Stomach (tissue), 4 donors: ENCODE results near the gene TAS2R3.
"Not testable (repeated sequence)": the region's sequence is repeated elsewhere in the genome, so short reads cannot be mapped to it uniquely, and the experiment has no call there.

ENCODE experiments used
- CTCF ChIP-seq, 7 experiments: fragments of 450-650 bp in 4 of 7; fragments of 200-600 bp in 3 of 7; sonication (generic) in 3 of 7; IDR thresholded peaks; one replicate each; pipeline ENCODE4 v1.5.1; 2016 to 2019; ENCODE audit warnings: antibody characterized with exemption in 7 of 7, control low read depth in 2 of 7, mild to moderate bottlenecking in 1 of 7
- POLR2A ChIP-seq, 4 donors: fragments of 450-650 bp; IDR thresholded peaks; one replicate each; pipeline ENCODE4 v1.6.1; 2016; ENCODE audit warnings: antibody characterized with exemption in 4 of 4, control low read depth in 2 of 4, mild to moderate bottlenecking in 1 of 4, moderate library complexity in 1 of 4
- POLR2AphosphoS5 ChIP-seq, 3 donors: sonication (generic); formaldehyde crosslinking; IDR thresholded peaks; one replicate each; pipeline ENCODE4 v1.6.1; 2016; ENCODE audit warnings: antibody characterized with exemption in 3 of 3

GRCh38 chr7:141770083-141770583 lies 6.2 kb downstream of the TAS2R3 start:
- TF ChIP-seq CTCF, POLR2A, POLR2AphosphoS5 (IDR thresholded peaks at IDR 0.05): not testable (repeated sequence)
